CD4-positive, CD25-positive, alpha-beta regulatory T cell (primary cell): ENCODE results near the gene RALBP1. TPM values are rescaled to one million over a fixed set of nuclear protein-coding genes. Genes with fewer than 3 reads are reported as not detected.
"Not testable (repeated sequence)": the region's sequence is repeated elsewhere in the genome, so short reads cannot be mapped to it uniquely, and the experiment has no call there.

ENCODE experiments used
- ATAC-seq, 2 donors: fragments of 150-1000 bp; cut with Tn5 transposase; one replicate each; pipeline ENCODE4 v1.10.0; 2021; ENCODE audit warnings: low read depth in 2 of 2, moderate number of reproducible peaks in 2 of 2, moderate library complexity in 1 of 2
- DNase-seq, 3 donors: peaks; one replicate each; pipeline versions ENCODE4 v3.0.0 to v3.0.0-alpha.2; 2012 to 2022; ENCODE audit warnings: mixed read lengths in 1 of 3
- H3K27ac ChIP-seq: one replicate; pipeline ENCODE4 v1.7.0; 2013; ENCODE audit warnings: mild to moderate bottlenecking, low read length; ENCODE audit not compliant: insufficient read depth, poor library complexity, severe bottlenecking
- H3K27me3 ChIP-seq: one replicate; pipeline ENCODE4 v1.7.0; 2013; ENCODE audit warnings: low read length; ENCODE audit not compliant: control insufficient read depth, insufficient read depth
- H3K36me3 ChIP-seq: one replicate; pipeline ENCODE4 v1.7.0; 2013; ENCODE audit warnings: mild to moderate bottlenecking, low read length, moderate library complexity; ENCODE audit not compliant: control insufficient read depth, insufficient read depth
- H3K4me1 ChIP-seq: 2 replicates; pipeline ENCODE4 v1.7.0; 2013; ENCODE audit warnings: mild to moderate bottlenecking, low read length; ENCODE audit not compliant: insufficient read depth, control insufficient read depth, poor library complexity, severe bottlenecking
- H3K4me3 ChIP-seq: one replicate; pipeline ENCODE4 v1.7.0; 2013; ENCODE audit warnings: low read depth, mild to moderate bottlenecking, low read length, moderate library complexity
- H3K9me3 ChIP-seq, 2 experiments: 1 replicate in 1 of 2; 2 replicates in 1 of 2; pipeline ENCODE4 v1.7.0; 2013; ENCODE audit warnings: low read length in 2 of 2, mild to moderate bottlenecking in 1 of 2, moderate library complexity in 1 of 2; ENCODE audit not compliant: control insufficient read depth in 2 of 2
- H3K27ac Mint-ChIP-seq, 3 donors: one replicate each; pipeline ENCODE4 v1.8.0; 2020 to 2022; ENCODE audit warnings: mild to moderate bottlenecking in 3 of 3, mixed read lengths in 3 of 3, moderate library complexity in 2 of 3
- H3K27me3 Mint-ChIP-seq: one replicate; pipeline ENCODE4 v1.8.0; 2022; ENCODE audit warnings: mild to moderate bottlenecking, mixed read lengths
- H3K36me3 Mint-ChIP-seq: one replicate; pipeline ENCODE4 v1.8.0; 2020; ENCODE audit warnings: mixed read lengths
- H3K4me1 Mint-ChIP-seq, 4 donors: one replicate each; pipeline ENCODE4 v1.8.0; 2020 to 2022; ENCODE audit warnings: mixed read lengths in 4 of 4, mild to moderate bottlenecking in 1 of 4
- H3K4me3 Mint-ChIP-seq, 4 donors: one replicate each; pipeline ENCODE4 v1.8.0; 2020 to 2022; ENCODE audit warnings: mild to moderate bottlenecking in 4 of 4, mixed read lengths in 4 of 4, moderate library complexity in 3 of 4
- H3K9me3 Mint-ChIP-seq, 7 donors: one replicate each; pipeline ENCODE4 v1.8.0; 2020 to 2022; ENCODE audit warnings: mixed read lengths in 7 of 7, mild to moderate bottlenecking in 3 of 7, moderate library complexity in 2 of 7
- polyA plus RNA-seq, 4 donors: library from polyadenylated mRNA; unstranded; fragments of 300-500 nt; fragmentation: Illumina TruSeq; gene quantifications; one replicate each; pipeline ENCODE4 v1.2.3, GENCODE V29; 2021
- total RNA-seq: library from RNA; stranded (reverse); gene quantifications from one replicate; pipeline ENCODE4 v1.2.3, GENCODE V29; 2022

RALBP1 gene
- total and polyA plus RNA-seq, 5 donors from 2014 or later = 27.0 to 42.3 (median 38.4) TPM

- no peaks in the 10 kb centered on the region for H3K36me3 ChIP-seq
Observed at GRCh38 chr18:9441061-9441460, 34.3 kb upstream of the RALBP1 start.

GRCh38 chr18:9444549-9444948 lies 30.8 kb upstream of the RALBP1 start:
- peaks cover 40% of the 10 kb centered on the region for H3K27me3 Mint-ChIP-seq
- DNase-seq = no peak

More at GRCh38 chr18:9441061-9441460, 34.3 kb upstream of the RALBP1 start:
- Histone ChIP-seq H3K9me3 (no peaks in the 10 kb centered on the region), H3K4me1 (no peaks in the 10 kb centered on the region), H3K27me3 (peaks cover 2% of the 10 kb centered on the region), H3K4me3 (no peak overlapping the region), H3K27ac (no peak overlapping the region)
- DNase-seq (no peak), ATAC-seq (no peak)
- Mint-ChIP-seq H3K36me3 (no peaks in the 10 kb centered on the region), H3K4me3 (no peak overlapping the region), H3K9me3 (peaks cover 0 to 1% (median 0%) of the 10 kb centered on the region in 7 donors), H3K4me1 (no peaks in the 10 kb centered on the region), H3K27ac (no peak overlapping the region), H3K27me3 (peaks cover 32% of the 10 kb centered on the region)

GRCh38 chr18:9446839-9447238 lies 28.5 kb upstream of the RALBP1 start:
- no peaks in the 10 kb centered on the region for H3K4me1 ChIP-seq
- Mint-ChIP-seq H3K4me3 (no peak overlapping the region), H3K27me3 (peaks cover 45% of the 10 kb centered on the region), H3K9me3 (peaks cover 0 to 16% (median 3%) of the 10 kb centered on the region in 7 donors), H3K36me3 (no peaks in the 10 kb centered on the region), H3K4me1 (no peaks in the 10 kb centered on the region), H3K27ac (no peak overlapping the region)
- H3K4me3 ChIP-seq = no peak overlapping the region
- ATAC-seq (no peak), DNase-seq (no peak)
- H3K36me3 ChIP-seq = no peaks in the 10 kb centered on the region
- H3K27me3 ChIP-seq = peaks cover 2% of the 10 kb centered on the region
- peaks cover 0 to 9% of the 10 kb centered on the region in 2 experiments for H3K9me3 ChIP-seq
- H3K27ac ChIP-seq = no peak overlapping the region

More at GRCh38 chr18:9444549-9444948, 30.8 kb upstream of the RALBP1 start:
- no peak for ATAC-seq
- no peaks in the 10 kb centered on the region for H3K4me1 Mint-ChIP-seq
- Histone ChIP-seq H3K36me3 (no peaks in the 10 kb centered on the region), H3K4me3 (no peak overlapping the region), H3K4me1 (no peaks in the 10 kb centered on the region), H3K9me3 (peaks cover 0 to 9% of the 10 kb centered on the region in 2 experiments), H3K27me3 (no peaks in the 10 kb centered on the region), H3K27ac (no peak overlapping the region)
- H3K9me3 Mint-ChIP-seq = peaks cover 0 to 16% (median 3%) of the 10 kb centered on the region in 7 donors
- no peak overlapping the region for H3K27ac Mint-ChIP-seq
- H3K4me3 Mint-ChIP-seq = no peak overlapping the region
- H3K36me3 Mint-ChIP-seq = no peaks in the 10 kb centered on the region

- Mint-ChIP-seq H3K4me3 (no peak overlapping the region), H3K36me3 (no peaks in the 10 kb centered on the region), H3K27ac (no peak overlapping the region), H3K27me3 (peaks cover 40% of the 10 kb centered on the region), H3K4me1 (no peaks in the 10 kb centered on the region), H3K9me3 (peaks cover 0 to 16% (median 3%) of the 10 kb centered on the region in 7 donors)
- H3K4me3 ChIP-seq = no peak overlapping the region
- ATAC-seq (no peak), DNase-seq (no peak)
- no peaks in the 10 kb centered on the region for H3K4me1 ChIP-seq
- no peak overlapping the region for H3K27ac ChIP-seq
- H3K36me3 ChIP-seq = no peaks in the 10 kb centered on the region
- H3K27me3 ChIP-seq = peaks cover 2% of the 10 kb centered on the region
- peaks cover 0 to 9% of the 10 kb centered on the region in 2 experiments for H3K9me3 ChIP-seq
Observed at GRCh38 chr18:9447334-9447733, 28.0 kb upstream of the RALBP1 start.

DNA sequence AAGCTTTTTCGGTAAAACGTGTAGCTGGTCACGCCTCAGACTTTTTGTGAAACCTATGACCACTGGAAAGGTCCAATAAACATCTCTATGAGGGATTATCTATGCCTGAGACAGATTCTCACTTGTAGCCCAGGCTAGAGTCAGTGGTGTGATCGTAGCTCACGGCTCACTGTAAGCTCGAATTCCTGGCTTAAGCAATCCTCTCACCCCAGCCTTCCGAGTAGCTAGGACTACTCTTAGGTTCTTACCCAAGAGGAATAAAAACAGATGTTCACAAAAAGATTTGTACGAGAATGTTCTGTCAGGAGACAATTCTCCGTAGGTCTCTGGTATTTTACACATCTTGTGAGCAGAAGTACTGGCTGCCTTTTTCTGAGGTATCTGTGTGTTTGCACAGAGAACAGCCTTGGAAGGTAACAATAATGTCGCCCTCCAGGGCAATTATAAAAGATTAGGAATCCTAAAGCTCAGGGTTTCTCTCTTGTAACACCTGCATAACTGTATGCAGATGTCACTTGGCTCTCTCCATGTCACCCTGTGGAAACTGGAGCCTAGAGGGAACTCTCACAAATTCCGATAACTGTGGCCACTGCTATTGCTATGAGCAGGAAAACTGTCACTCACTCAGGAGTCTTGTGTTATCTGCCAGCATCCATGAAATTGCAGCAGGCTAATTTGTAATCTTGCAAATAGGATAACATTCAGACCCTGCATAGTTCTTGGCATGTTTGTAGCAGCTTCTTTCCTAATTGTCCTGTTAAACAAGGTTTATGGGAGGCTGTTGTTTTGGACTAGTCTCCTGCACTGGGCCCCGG lies 25.5 kb upstream of the RALBP1 start:
- H3K4me1 ChIP-seq = no peaks in the 10 kb centered on the region
- no peak overlapping the region for H3K27ac Mint-ChIP-seq

GRCh38 chr18:9450920-9451319 lies 24.4 kb upstream of the RALBP1 start:
- H3K4me3 Mint-ChIP-seq, H3K27me3 ChIP-seq, H3K27ac ChIP-seq, H3K36me3 ChIP-seq, H3K4me1 ChIP-seq, H3K27ac Mint-ChIP-seq, H3K4me1 Mint-ChIP-seq, DNase-seq, H3K4me3 ChIP-seq, H3K36me3 Mint-ChIP-seq, ATAC-seq: not testable (repeated sequence)
- Mint-ChIP-seq H3K9me3 (peaks cover 3 to 21% (median 9%) of the 10 kb centered on the region in 7 donors), H3K27me3 (peaks cover 29% of the 10 kb centered on the region)
- H3K9me3 ChIP-seq = peaks cover 7 to 16% of the 10 kb centered on the region in 2 experiments

More for the DNA sequence above, 25.5 kb upstream of the RALBP1 start:
- Histone ChIP-seq H3K9me3 (peaks cover 0 to 9% of the 10 kb centered on the region in 2 experiments), H3K36me3 (no peaks in the 10 kb centered on the region), H3K27ac (no peak overlapping the region), H3K27me3 (peaks cover 6% of the 10 kb centered on the region), H3K4me3 (no peak overlapping the region)
- Mint-ChIP-seq H3K4me3 (no peak overlapping the region), H3K27me3 (peaks cover 40% of the 10 kb centered on the region), H3K9me3 (peaks cover 0 to 16% (median 5%) of the 10 kb centered on the region in 7 donors), H3K36me3 (no peaks in the 10 kb centered on the region), H3K4me1 (peaks cover 0 to 2% (median under 1%) of the 10 kb centered on the region in 4 donors)
- DNase-seq (no peak), ATAC-seq (no peak)

GRCh38 chr18:9453283-9453682 lies 22.0 kb upstream of the RALBP1 start:
- H3K27ac Mint-ChIP-seq = no peak overlapping the region
- H3K9me3 Mint-ChIP-seq = peaks cover 3 to 22% (median 10%) of the 10 kb centered on the region in 7 donors
- no peaks in the 10 kb centered on the region for H3K36me3 Mint-ChIP-seq
- no peaks in the 10 kb centered on the region for H3K4me1 ChIP-seq
- no peak overlapping the region for H3K4me3 Mint-ChIP-seq
- H3K27ac ChIP-seq = no peak overlapping the region
- no peaks in the 10 kb centered on the region for H3K36me3 ChIP-seq
- peaks cover 0 to 2% (median under 1%) of the 10 kb centered on the region in 4 donors for H3K4me1 Mint-ChIP-seq
- peaks cover 27% of the 10 kb centered on the region for H3K27me3 Mint-ChIP-seq
- no peak for ATAC-seq
- no peak for DNase-seq
- peaks cover 6% of the 10 kb centered on the region for H3K27me3 ChIP-seq
- no peak overlapping the region for H3K4me3 ChIP-seq
- H3K9me3 ChIP-seq = peaks cover 15 to 17% of the 10 kb centered on the region in 2 experiments
